ENCODE results near the gene RAD51B.

DNA sequence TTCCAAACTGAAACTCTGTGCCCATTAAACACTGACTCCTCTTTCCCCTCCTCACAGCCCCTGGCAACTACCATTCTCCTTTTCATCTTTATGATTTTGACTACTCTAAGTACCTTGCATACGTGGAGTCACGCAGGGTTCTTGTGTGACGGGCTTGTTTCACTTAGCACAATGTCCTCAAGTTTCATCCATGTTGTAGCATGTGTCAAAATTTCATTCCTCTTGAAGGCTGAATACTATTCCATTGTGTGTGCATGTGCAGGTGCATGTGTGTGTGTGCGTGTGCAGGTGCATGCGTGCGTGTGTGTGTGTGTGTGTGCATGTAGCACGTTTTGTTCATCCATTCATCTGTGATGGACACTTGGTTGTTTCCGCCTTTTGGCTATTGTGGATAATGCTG is 867.1 kb downstream of the RAD51B start:
- TF ChIP-seq SRY (CRISPR knock-in tag; IDR thresholded peaks at IDR 0.05) (no peak), RFX1 (IDR thresholded peaks at IDR 0.05) (no peak), ATAD3A (CRISPR knock-in tag; IDR thresholded peaks at IDR 0.05) (no peak), CTCF (CRISPR knock-in tag; IDR thresholded peaks at IDR 0.05) (no peak), ZNF282 (IDR thresholded peaks at IDR 0.05; ENCODE audit: partially characterized antibody) (no peak), MIER3 (CRISPR knock-in tag; IDR thresholded peaks at IDR 0.05; ENCODE audit: borderline replicate concordance) (no peak), FOXA3 (CRISPR knock-in tag; IDR thresholded peaks at IDR 0.05) (no peak), FOXM1 (CRISPR knock-in tag; IDR thresholded peaks at IDR 0.05) (no peak)
- TF ChIP-seq, protein P1, sequence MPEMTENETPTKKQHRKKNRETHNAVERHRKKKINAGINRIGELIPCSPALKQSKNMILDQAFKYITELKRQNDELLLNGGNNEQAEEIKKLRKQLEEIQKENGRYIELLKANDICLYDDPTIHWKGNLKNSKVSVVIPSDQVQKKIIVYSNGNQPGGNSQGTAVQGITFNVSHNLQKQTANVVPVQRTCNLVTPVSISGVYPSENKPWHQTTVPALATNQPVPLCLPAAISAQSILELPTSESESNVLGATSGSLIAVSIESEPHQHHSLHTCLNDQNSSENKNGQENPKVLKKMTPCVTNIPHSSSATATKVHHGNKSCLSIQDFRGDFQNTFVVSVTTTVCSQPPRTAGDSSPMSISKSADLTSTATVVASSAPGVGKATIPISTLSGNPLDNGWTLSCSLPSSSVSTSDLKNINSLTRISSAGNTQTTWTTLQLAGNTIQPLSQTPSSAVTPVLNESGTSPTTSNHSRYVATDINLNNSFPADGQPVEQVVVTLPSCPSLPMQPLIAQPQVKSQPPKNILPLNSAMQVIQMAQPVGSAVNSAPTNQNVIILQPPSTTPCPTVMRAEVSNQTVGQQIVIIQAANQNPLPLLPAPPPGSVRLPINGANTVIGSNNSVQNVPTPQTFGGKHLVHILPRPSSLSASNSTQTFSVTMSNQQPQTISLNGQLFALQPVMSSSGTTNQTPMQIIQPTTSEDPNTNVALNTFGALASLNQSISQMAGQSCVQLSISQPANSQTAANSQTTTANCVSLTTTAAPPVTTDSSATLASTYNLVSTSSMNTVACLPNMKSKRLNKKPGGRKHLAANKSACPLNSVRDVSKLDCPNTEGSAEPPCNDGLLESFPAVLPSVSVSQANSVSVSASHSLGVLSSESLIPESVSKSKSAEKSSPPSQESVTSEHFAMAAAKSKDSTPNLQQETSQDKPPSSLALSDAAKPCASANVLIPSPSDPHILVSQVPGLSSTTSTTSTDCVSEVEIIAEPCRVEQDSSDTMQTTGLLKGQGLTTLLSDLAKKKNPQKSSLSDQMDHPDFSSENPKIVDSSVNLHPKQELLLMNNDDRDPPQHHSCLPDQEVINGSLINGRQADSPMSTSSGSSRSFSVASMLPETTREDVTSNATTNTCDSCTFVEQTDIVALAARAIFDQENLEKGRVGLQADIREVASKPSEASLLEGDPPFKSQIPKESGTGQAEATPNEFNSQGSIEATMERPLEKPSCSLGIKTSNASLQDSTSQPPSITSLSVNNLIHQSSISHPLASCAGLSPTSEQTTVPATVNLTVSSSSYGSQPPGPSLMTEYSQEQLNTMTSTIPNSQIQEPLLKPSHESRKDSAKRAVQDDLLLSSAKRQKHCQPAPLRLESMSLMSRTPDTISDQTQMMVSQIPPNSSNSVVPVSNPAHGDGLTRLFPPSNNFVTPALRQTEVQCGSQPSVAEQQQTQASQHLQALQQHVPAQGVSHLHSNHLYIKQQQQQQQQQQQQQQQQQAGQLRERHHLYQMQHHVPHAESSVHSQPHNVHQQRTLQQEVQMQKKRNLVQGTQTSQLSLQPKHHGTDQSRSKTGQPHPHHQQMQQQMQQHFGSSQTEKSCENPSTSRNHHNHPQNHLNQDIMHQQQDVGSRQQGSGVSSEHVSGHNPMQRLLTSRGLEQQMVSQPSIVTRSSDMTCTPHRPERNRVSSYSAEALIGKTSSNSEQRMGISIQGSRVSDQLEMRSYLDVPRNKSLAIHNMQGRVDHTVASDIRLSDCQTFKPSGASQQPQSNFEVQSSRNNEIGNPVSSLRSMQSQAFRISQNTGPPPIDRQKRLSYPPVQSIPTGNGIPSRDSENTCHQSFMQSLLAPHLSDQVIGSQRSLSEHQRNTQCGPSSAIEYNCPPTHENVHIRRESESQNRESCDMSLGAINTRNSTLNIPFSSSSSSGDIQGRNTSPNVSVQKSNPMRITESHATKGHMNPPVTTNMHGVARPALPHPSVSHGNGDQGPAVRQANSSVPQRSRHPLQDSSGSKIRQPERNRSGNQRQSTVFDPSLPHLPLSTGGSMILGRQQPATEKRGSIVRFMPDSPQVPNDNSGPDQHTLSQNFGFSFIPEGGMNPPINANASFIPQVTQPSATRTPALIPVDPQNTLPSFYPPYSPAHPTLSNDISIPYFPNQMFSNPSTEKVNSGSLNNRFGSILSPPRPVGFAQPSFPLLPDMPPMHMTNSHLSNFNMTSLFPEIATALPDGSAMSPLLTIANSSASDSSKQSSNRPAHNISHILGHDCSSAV (CRISPR knock-in tag; IDR thresholded peaks at IDR 0.05; ENCODE audit: borderline replicate concordance), result no peak

All from HepG2 (cell line).